NCI-H748 (cell line): ENCODE results near the gene RHOA.
"Not testable (repeated sequence)": the region's sequence is repeated elsewhere in the genome, so short reads cannot be mapped to it uniquely, and the experiment has no call there.

Source experiments
- DNase-seq: peaks from one replicate; lab custom pipeline; 2025; ENCODE audit not compliant: unreplicated experiment; lab: John Stamatoyannopoulos, UW

Gene RHOA

DNA sequence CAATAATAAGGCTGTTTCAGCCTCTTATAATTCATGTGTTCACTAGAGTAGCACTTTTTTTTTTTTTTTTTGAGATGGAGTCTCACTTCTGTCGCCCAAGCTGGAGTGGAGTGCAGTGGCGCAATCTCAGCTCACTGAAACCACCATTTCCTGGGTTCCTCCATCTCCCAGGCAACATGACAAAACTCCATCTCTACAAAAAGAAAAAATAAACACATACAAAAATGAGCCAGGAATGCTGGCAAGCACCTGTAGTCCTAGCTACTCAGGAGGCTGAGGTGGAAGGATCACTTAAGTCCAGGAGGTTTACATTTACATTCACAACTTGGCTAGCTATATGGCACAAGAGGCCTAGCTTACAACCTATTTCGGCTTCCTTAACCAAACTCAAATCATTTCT lies 78.7 kb downstream of the RHOA start:
- no peak for DNase-seq

DNA sequence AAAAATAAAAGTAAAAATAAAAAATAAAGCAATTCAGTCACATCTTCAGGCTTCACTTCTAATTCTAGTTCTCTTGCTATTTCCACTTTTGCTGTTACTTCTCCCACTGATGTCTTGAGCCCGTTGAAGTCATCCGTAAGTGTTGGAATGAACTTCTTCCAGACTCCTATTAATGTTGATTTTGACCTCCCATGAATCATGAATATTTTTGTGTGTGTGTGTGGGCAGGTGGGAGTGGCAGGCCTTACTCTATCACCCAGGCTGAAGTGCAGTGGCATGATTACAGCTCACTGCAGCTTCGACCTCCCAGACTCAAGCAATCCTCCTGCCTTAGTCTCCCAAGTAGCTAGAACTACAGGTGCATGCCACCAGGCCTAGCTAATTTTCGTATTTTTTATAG lies 82.6 kb downstream of the RHOA start:
- DNase-seq: no peak

DNA sequence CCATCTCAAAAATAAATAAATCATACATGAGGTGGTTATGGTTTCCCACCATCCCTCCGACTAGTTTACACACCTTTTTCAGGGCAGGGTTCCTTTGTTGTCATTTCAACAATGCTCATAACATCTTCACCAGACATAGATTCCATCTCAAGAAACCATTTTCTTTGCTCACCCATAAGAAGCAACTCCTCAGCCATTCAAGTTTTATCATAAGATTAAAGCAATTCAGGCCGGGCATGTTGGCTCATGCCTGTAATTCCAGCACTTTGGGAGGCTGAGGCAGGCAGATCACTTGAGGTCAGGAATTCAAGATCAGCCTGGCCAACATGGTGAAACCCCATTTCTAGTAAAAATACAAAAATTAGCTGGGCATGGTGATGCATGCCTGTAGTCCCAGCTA lies 83.4 kb downstream of the RHOA start:
- DNase-seq: not testable (repeated sequence)

- no peak for DNase-seq
Observed at GRCh38 chr3:49327485-49327884, 84.3 kb downstream of the RHOA start.

- no peak for DNase-seq
Observed at GRCh38 chr3:49324768-49325167, 87.0 kb downstream of the RHOA start.

- no peak for DNase-seq
Observed at GRCh38 chr3:49316696-49317457, 94.9 kb downstream of the RHOA start.

DNA sequence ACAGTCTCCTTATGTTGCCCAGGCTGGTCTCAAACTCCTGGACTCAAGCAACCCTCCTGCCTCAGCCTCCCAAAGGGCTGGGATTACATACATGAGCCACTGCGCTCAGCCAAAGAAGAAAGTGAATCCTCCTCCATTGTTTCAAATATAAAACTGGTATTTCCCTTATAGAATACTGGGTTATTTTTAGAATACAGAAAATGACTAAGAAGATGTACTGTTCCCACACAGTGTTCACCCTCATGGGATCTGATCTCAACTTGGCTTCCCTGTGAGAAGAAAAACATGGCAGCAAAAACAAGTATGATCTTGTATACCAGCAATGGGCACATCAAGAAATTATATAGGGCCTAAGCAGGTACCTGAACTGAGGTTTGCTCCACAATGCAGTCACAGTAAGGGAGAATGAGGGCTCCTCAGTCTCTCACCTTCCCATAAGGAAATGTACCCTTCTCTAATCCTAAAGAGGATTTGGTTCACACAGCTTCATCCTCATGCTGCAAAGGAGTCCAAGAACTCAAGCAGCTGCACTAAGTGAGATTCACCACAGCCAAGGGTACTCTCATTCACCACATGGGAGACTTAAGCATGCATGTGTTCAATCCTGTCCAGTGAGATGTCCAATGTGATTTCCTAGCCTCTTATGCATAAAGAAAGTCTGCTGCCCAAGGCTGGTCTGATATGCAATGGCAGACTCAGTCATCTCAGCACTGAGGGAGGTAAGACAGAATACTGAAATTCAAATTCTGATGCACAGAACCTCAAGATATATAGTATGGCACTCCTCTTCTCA lies 97.7 kb downstream of the RHOA start:
- no peak for DNase-seq

DNA sequence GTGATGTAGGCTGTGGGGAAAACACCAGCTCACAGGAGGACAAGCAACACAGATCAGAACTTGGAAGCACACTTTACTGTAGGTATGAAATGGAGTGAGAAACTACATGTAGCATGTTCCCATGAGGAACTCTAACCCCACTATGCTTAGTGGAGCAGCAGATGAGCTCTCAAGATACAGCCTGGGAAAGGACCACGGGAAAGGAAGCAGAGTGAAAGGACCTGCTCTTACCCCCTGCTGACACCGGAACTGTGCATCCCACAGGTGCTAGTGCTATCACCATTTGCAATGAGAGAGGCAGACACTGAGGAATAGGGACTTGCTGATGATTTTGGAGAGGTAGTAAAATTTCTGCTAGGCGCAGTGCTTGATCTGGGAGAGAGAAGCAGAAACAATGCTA lies 100.5 kb downstream of the RHOA start:
- no peak for DNase-seq

DNA sequence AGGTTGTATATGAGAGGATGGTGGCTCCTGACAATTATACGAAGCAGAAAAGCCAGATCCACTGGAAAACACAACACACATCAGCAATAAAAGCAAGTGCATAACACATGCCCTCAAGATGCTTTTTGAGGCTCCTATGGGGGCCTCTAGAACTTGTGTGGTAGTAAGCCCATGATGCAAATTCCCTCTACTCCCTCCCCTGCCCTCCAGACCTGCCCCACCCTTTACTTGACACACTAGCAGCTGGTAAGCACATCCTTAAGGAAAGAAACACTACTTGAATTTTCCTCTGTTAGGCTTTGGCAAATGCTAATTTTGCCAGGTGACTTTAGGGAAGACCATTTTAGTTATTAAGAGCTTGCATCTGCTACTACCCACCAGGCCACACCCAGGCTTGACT lies 101.1 kb downstream of the RHOA start:
- no peak for DNase-seq
